Stimulated activated CD8-positive, alpha-beta memory T cell treated with anti-CD3 and anti-CD28 coated beads, Interleukin-15, amount 100 ng/mL, for 24 hours (primary cell): ENCODE results near the gene DSP.

ENCODE experiments used
- DNase-seq: peaks from one replicate; pipeline ENCODE4 v3.0.0-alpha.2; 2020; ENCODE audit warnings: low read depth

Gene DSP

DNA sequence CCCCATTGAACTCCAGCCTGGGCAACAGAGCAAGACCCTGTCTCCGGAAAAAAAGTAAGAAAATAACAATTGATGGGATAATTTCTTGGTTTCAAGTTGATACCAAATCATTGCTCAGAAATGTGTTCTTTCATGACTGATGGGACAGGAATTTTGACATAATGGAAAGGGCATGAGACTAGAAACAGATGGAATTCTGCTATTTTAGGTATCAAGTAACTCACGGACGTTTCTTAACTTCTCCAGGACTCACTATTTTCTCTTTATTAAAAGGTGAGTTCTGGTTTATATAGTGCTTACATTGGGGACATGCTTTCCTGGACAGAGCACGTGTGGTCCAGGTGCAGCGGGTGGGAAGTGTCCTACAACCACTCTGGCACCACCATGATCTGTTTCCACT, 6.0 kb upstream of the DSP start:
- no peak for DNase-seq

- no peak for DNase-seq
Measured at GRCh38 chr6:7537565-7538174, 3.8 kb upstream of the DSP start.

DNA sequence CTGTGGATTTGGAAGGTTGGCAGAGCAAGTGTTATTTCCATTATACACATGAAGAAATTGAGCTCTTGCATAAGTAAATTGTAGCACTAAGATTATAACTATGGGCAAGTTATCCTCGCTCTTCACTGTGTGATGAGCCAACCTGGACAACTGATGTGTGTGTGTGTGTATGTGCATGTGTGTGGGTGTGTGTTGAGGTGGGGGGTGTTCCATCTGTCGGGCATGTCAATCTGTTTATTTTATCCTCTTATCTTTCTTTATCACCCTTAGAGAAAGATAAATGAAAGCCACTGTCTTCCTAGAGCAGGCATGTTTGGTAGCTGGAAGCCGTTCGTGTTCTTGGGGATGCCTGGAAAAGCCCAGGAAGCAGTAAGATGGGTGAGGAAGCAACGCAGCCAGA, 3.0 kb upstream of the DSP start:
- no peak for DNase-seq

DNA sequence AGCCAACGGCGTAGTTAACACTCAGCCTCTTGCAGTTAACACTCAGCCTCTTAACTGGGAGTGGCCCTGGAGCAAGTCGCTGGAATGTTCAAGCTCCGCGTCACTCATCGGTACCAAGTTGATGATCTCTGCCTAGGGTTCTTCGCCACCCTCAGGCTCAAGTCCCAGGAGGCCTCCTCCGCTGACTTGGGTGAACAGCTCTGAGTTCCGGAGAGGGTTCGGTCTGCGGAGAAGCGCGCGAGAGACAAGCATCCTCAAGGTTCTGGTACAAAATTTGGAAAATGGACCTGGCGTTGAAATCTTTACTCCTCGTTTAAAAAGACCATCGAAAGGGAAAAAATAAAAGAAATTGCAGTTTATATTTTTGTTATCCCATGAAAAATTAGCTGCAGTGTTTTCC, 876 bp upstream of the DSP start:
- no peak for DNase-seq

GRCh38 chr6:7542065-7542873, 798 bp downstream of the DSP start:
- DNase-seq: no peak

- no peak for DNase-seq
Measured at GRCh38 chr6:7542874-7543624, 1.6 kb downstream of the DSP start.

GRCh38 chr6:7543789-7544424, 2.4 kb downstream of the DSP start:
- no peak for DNase-seq

- no peak for DNase-seq
Measured at GRCh38 chr6:7544597-7544996, 3.1 kb downstream of the DSP start.

DNA sequence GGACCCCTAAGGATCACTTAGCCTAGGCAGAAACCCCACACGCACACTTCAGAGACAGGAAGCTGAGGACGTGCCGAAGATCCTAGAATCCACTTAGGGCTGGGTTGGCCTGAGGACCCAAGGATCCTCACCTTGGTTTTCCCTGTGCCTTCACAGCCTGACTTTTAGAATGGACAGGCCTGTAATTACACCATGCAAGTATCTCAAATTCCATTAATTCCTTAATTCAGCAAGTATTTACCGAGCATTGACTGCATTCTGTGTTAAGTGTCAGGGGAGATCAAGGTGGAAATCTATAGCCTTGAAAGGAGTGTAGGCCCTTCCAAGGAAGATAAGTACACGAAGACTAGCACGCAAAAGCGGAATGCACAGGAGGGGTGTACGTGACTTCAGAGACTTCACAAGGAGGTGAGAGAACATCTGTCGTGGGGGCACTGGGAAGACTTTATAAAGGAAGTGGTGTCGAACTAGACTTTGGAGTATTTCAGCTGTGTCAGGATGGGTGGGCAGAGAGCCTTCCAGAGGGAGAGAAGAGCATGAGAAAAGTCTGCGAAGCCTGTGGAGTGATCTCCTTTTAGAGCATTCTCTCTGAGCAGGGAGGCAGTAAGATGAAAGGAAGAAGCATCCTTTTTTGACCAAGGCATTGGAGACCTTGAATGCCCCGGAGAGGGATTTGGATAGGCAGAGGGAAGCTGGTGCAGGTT, 4.0 kb downstream of the DSP start:
- no peak for DNase-seq

- DNase-seq: no peak
Measured at GRCh38 chr6:7546020-7546369, 4.5 kb downstream of the DSP start.

GRCh38 chr6:7546383-7546782, 4.9 kb downstream of the DSP start:
- DNase-seq: no peak

DNA sequence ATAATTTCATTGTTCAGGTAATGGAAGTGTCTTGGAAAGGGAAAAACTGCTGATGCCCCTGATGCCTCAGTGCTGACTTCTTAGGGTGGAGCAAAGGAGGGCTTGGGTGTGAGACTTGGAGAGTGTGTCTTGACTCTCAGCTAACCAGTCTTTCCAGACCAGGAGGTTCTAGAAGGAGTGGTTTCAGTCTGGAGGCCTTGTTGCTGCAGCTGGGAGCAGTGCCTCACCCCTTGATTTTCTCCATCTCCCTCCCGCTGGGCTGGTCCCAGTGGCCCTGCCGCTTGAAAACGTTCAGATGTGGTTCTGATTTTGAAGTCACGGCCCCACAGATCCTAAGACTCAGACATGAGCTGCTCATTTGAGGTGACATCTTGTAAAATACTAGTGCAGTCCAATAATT, 5.4 kb downstream of the DSP start:
- no peak for DNase-seq

- no peak for DNase-seq
Measured at GRCh38 chr6:7547315-7547714, 5.8 kb downstream of the DSP start.

DNA sequence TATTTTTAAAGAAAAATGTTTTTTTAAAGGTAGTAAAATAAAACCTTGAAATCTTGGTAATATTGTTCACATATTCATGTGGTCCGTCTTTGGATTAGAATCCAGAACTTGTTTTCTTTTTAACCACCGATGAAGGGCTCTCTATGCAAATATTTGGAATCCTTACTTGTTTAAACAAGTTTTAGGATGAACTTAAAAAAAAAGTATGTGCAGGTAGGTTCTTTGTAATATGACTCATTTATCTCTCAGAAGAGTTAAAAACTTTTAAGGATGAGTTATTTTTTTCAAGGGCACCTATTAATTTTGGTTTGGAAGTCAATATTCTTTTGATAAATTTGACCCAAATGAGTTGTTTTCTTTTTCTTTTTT, 8.9 kb downstream of the DSP start:
- no peak for DNase-seq

GRCh38 chr6:7554533-7555275, 13.2 kb downstream of the DSP start:
- no peak for DNase-seq

DNA sequence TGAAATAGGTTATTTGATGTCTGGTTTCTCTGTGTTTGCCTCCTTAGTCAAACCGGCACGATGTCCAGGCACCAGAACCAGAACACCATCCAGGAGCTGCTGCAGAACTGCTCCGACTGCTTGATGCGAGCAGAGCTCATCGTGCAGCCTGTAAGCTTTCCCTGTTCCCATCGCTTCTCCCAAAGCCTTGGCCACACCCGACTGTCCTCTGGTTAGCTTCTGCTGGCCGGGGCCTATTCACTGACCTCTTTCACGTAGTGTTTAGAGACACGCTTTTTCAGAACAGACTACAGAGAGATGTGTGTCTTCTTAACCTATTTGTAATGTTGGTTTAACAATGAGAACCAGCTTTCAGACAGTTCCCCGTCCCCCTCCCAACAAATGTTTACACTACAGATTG, 14.2 kb downstream of the DSP start:
- DNase-seq: no peak

DNA sequence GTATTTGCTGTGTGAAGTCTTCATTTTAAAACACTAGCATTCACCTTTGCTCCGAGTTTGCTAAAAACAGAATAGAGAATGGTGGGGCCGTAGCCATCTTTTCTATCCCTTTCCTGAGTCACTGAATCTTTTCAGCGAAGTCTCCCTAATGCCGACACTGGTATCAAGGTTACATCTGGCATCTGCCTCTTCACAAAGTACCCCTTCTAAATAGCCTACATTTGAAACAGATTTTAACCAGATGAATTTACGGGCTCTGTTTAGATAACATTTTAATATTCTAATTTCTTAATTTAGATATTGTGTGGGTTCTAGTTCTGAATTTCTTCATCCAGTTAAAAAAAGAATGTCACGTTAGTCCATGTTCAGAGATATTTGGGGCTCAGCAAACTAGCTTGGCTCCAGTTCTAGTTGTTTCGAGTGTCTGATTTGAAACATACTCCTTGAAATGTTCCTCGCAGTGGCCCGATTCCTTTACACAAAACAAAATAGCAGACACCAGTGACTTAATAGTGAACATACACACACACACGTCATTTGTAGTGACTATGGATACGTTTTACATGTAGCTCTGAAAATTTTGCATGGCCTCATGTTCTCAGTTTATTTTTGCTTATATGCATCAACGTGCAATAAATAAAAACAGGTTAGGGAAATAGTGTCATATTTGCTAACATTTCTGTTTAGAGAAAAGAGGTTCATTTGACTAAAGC, 15.1 kb downstream of the DSP start:
- DNase-seq: no peak

GRCh38 chr6:7557652-7558051, 16.2 kb downstream of the DSP start:
- no peak for DNase-seq

GRCh38 chr6:7558781-7559180, 17.3 kb downstream of the DSP start:
- no peak for DNase-seq

GRCh38 chr6:7559196-7559595, 17.7 kb downstream of the DSP start:
- DNase-seq: no peak
